Lower leg skin (tissue), 4 donors: ENCODE results near the gene LAMTOR5. TPM values are rescaled to one million over a fixed set of nuclear protein-coding genes. Genes with fewer than 3 reads are reported as not detected.

Experiments used
- DNase-seq, 2 donors: peaks; one replicate each; pipeline ENCODE4 v3.0.0-alpha.2; 2019; ENCODE audit warnings: low spot score in 2 of 2
- H3K4me3 ChIP-seq: fragments of 200-600 bp; sonication (generic); 2 replicates; pipeline ENCODE4 v1.5.1; 2017; ENCODE audit warnings: mild to moderate bottlenecking, low read depth; ENCODE audit not compliant: poor library complexity, severe bottlenecking
- POLR2A ChIP-seq, 2 donors: fragments of 450-650 bp; IDR thresholded peaks; one replicate each; pipeline ENCODE4 v1.6.1; 2016 to 2017; ENCODE audit warnings: antibody characterized with exemption in 2 of 2, mild to moderate bottlenecking in 1 of 2, moderate library complexity in 1 of 2
- WGBS, 2 donors: methylation state at CpG; one replicate each; pipeline ENCODE4 v1.1.5; 2018; 5-methylcytosine and 5-hydroxymethylcytosine counted together
- intact Hi-C: fragments of 100-400 bp; cut with DNase I; formaldehyde crosslinking; loops from one replicate; pipeline ENCODE4 v1.15.0; 2023; ENCODE audit warnings: low total_unique reads
- total RNA-seq, 4 donors: library from RNA; depleted of rRNA; stranded (reverse); fragments of >200 nt; gene quantifications; one replicate each; pipeline ENCODE4 v1.1.0, GENCODE V29; 2016
- TF ChIP-seq, protein P1 (sequence below), 3 donors: fragments of 450-650 bp; IDR thresholded peaks; one replicate each; pipeline ENCODE4 v1.5.1; 2016; ENCODE audit warnings: antibody characterized with exemption in 3 of 3, mild to moderate bottlenecking in 3 of 3, moderate library complexity in 2 of 3

LAMTOR5 gene
- total RNA-seq, 4 donors from 2014 or later: 47.7 to 76.1 (median 67.0) TPM

DNA sequence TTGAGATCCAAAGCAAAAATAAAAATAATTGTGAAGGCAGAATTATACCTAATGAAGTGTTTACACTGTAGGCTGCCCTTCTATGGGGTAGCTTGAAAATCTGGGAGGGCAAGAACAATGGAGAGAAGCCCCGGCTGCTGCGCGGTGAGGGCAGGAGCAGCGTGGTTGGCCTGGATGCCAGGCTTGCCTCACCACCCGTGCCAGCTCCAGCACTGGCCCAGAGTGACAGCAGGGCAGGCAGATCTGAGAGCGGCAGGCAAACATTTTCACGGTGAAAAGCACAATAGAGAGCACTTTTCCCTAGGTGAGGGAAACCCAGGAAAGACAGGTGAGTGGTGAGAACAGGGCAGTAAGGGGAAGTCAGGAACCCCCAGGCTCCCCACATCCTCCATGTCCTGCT lies 44.8 kb upstream of the LAMTOR5 start:
- intact Hi-C loops: no loop called here
- WGBS, 2 donors: 55 to 74% methylated on average over 7 of the region's 7 CpGs

DNA sequence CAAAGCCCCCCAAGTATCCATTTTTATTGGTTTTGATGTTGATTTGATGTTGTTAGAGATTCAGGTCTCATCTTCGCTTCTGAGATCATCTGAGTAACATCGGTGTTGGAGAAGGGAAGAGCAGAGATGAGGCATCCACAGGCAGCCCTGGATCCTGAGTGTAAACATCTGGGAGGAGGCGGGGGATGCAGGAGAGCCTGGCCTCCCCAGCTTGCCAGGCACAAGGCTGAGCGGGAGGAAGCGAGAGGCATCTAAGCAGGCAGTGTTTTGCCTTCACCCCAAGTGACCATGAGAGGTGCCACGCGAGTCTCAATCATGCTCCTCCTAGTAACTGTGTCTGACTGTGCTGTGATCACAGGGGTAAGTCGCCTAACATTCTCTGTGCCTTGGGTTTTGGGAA lies 43.4 kb upstream of the LAMTOR5 start, which contains the start of gene PROK1:
Gene PROK1 (plus strand): TSS at position 221 of the 400 bp plus-strand sequence. CDS start 68 bp downstream, at position 289.
- 64 to 68% methylated on average over 8 of the region's 8 CpGs for WGBS, 2 donors
- no peak for DNase-seq
- TF ChIP-seq POLR2A (IDR thresholded peaks at IDR 0.05): no peak
- TF ChIP-seq, protein P1, sequence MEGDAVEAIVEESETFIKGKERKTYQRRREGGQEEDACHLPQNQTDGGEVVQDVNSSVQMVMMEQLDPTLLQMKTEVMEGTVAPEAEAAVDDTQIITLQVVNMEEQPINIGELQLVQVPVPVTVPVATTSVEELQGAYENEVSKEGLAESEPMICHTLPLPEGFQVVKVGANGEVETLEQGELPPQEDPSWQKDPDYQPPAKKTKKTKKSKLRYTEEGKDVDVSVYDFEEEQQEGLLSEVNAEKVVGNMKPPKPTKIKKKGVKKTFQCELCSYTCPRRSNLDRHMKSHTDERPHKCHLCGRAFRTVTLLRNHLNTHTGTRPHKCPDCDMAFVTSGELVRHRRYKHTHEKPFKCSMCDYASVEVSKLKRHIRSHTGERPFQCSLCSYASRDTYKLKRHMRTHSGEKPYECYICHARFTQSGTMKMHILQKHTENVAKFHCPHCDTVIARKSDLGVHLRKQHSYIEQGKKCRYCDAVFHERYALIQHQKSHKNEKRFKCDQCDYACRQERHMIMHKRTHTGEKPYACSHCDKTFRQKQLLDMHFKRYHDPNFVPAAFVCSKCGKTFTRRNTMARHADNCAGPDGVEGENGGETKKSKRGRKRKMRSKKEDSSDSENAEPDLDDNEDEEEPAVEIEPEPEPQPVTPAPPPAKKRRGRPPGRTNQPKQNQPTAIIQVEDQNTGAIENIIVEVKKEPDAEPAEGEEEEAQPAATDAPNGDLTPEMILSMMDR (IDR thresholded peaks at IDR 0.05): no peak
- no peak within 1 kb of the TSS for H3K4me3 ChIP-seq
- intact Hi-C loops: no loop called here

More for the DNA sequence above, 44.8 kb upstream of the LAMTOR5 start:
- TF ChIP-seq POLR2A (IDR thresholded peaks at IDR 0.05): no peak
- TF ChIP-seq, protein P1 (IDR thresholded peaks at IDR 0.05): no peak
- no peak for DNase-seq
- H3K4me3 ChIP-seq: no peak overlapping the region

DNA sequence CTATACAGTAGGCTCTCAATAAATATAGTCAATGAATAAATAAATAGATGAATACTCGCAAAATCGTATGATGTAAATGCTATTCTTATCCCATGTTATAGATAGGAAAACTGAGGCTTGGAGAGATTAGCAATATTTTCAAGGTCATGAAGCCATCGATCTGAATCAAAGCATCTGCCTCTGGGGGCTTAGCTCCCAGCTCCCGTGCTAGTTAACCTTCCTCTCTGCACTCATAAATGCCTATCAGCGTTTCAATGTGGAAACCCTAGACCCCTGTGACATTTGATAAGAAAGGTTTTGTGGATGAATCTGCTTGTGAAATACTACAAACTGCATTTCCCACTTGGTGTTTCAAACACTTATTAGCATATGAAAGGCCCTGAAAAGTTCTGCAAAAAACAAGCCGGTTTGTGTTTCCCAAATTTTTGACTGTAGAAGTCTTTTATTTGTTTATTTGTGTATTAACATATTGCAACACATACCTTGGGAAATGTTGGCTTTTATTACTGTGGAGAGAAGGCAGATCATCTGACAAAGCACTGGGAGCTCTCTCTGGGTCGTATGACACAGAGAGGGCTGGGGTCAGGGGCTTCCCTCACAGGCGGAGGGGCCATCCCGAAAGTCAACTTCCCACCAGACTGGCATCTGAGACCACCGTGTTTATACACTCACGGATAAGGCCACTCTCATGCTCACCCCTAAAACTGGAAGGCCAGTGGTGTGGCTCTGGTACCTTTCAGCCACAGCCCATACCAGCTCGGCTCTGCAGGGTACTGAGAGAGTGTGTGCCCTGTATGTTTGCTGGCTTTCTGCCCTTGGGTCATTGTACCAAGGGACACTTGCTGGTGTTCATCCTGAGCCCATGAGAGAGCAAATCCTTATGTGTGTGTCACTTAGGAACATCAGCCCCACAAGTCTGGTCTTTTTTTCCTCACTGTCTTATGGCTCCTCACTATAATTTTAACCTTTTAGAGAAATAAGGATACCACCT lies 42.5 kb upstream of the LAMTOR5 start:
- 53% methylated on average over 12 of the region's 12 CpGs for WGBS, 2 donors
- no peak for TF ChIP-seq POLR2A (IDR thresholded peaks at IDR 0.05)
- TF ChIP-seq, protein P1 (IDR thresholded peaks at IDR 0.05): no peak
- intact Hi-C loops: no loop called here

DNA sequence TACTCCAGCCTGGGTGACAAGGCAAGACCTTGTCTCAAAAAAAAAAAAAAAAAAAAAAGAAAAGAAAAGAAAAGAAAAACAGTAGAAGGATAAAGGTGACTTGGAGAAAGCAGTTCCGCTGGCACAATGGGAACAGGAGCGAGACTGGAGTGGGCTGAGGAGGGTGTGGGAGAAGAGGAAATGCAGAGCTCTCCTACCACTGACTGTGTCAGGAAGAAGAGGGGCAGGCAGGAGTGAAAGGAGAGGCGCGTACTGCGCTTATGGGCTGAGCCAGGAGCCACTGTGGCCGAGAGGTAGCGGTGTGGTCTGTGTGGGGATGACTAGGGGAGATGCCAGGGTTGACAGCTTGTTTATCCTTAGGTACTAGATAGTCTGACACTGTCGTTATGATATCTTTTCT lies 37.1 kb upstream of the LAMTOR5 start:
- 80 to 89% methylated on average over 8 of the region's 8 CpGs for WGBS, 2 donors
- no peak for DNase-seq
- H3K4me3 ChIP-seq: no peak overlapping the region
- TF ChIP-seq POLR2A (IDR thresholded peaks at IDR 0.05): no peak
- intact Hi-C loops: no loop called here

More for the DNA sequence above, 42.5 kb upstream of the LAMTOR5 start:
- no peak for DNase-seq
- no peak overlapping the region for H3K4me3 ChIP-seq

DNA sequence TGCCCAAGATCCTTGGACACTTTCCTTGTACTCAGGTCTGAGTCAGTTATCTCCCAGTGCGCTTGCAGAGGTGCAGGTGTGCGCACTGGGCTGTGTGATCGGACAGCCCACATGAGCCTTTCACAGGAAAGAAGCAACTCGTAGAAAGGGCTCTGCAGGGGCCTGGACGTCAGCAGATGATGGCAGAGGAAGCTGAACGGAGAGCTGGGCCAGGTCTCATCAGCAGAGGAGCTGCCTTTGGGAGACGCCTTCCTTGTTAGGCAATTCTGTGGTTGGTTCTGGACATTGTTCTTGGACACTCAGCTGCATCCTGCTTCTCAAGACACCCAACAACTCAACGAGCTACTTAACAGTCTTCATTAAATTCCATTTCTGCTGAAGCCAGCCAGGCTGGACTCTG lies 36.0 kb upstream of the LAMTOR5 start:
- intact Hi-C loops: no loop called here
- DNase-seq: no peak
- TF ChIP-seq, protein P1 (IDR thresholded peaks at IDR 0.05): no peak
- TF ChIP-seq POLR2A (IDR thresholded peaks at IDR 0.05): no peak
- no peak overlapping the region for H3K4me3 ChIP-seq
- WGBS, 2 donors: 73 to 85% methylated on average over 8 of the region's 8 CpGs

DNA sequence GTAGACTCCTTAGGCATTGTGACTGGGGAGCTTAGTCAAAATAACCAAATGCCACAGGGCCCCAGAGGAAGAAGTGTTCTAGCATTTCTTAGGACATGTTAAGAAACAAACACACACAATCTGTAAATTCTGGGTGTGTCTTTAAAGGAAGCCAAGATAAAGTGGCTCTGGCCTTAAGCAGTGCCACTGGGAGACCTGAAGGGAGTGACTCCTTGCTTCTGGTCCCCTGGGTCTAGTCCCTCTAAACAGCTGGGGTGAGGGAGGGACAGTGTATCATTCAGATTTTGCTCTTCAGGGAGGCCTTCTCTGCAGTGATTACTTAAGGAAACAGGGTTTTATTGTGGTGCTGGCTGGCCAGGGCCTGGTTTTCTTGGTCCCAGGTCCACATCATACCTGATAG lies 34.4 kb upstream of the LAMTOR5 start:
- TF ChIP-seq POLR2A (IDR thresholded peaks at IDR 0.05): no peak
- TF ChIP-seq, protein P1 (IDR thresholded peaks at IDR 0.05): no peak
- no peak for DNase-seq
- H3K4me3 ChIP-seq: no peak overlapping the region
- intact Hi-C loops: no loop called here
